H1 (cell line): Measurements from ENCODE around the gene SPTBN4. TPM values are rescaled to one million over a fixed set of nuclear protein-coding genes. Genes with fewer than 3 reads are reported as not detected.
A peak's percentile ranks its signal among the peaks of the same experiment; 100 is the strongest.

Experiments used
- CHD1 ChIP-seq: IDR thresholded peaks from 2 replicates; pipeline ENCODE4 v1.6.1; 2012; ENCODE audit warnings: low read depth, low read length, improper control_type of control experiment
- EZH2 ChIP-seq: fragments of 200-600 bp; sonication (generic); IDR thresholded peaks from 2 replicates; pipeline ENCODE4 v1.7.1; 2012; ENCODE audit warnings: low read depth, mild to moderate bottlenecking, moderate library complexity, low read length, inconsistent platforms; ENCODE audit not compliant: severe bottlenecking
- GABPA ChIP-seq: IDR thresholded peaks from 2 replicates; pipeline ENCODE4 v1.6.1; 2011; ENCODE audit warnings: mild to moderate bottlenecking, low read length, moderate library complexity, borderline replicate concordance; ENCODE audit not compliant: insufficient read depth
- HDAC2 ChIP-seq, 2 experiments: fragments of 300-600 bp in 1 of 2; sonication (generic) in 1 of 2; IDR thresholded peaks; 2 replicates each; pipeline ENCODE4 v1.6.1; 2011 to 2012; ENCODE audit warnings: low read depth in 2 of 2, low read length in 2 of 2, mild to moderate bottlenecking in 2 of 2, moderate library complexity in 2 of 2, borderline replicate concordance in 1 of 2, inconsistent platforms in 1 of 2
- JUN ChIP-seq: IDR thresholded peaks from 2 replicates; pipeline ENCODE4 v1.6.1; 2011; ENCODE audit warnings: low read depth, mild to moderate bottlenecking, improper control_type of control experiment, low read length
- POLR2AphosphoS5 ChIP-seq: IDR thresholded peaks from 2 replicates; pipeline ENCODE4 v1.6.1; 2011; ENCODE audit warnings: low read depth, low read length
- RAD21 ChIP-seq, 2 experiments: IDR thresholded peaks in 1 of 2; conservative IDR thresholded peaks in 1 of 2; 2 replicates each; pipeline ENCODE4 v1.6.1; 2011; ENCODE audit warnings: low read depth in 2 of 2, low read length in 2 of 2, improper control_type of control experiment in 1 of 2, inconsistent platforms in 1 of 2, mild to moderate bottlenecking in 1 of 2, moderate library complexity in 1 of 2
- TAF1 ChIP-seq: IDR thresholded peaks from 2 replicates; pipeline ENCODE4 v1.6.1; 2011; ENCODE audit warnings: mild to moderate bottlenecking, low read depth, low read length
- TBP ChIP-seq: IDR thresholded peaks from 2 replicates; pipeline ENCODE4 v1.6.1; 2011; ENCODE audit warnings: low read depth, low read length, improper control_type of control experiment
- polyA plus RNA-seq, 7 experiments: library from polyadenylated mRNA; depleted of rRNA in 3 of 7; stranded (reverse) in 5 of 7; unstranded in 2 of 7; fragments of >200 nt in 5 of 7; fragments of 200-250 nt in 2 of 7; gene quantifications; 1 replicate in 5 of 7; 2 replicates in 1 of 7; 4 replicates in 1 of 7; pipeline versions ENCODE4 v1.2.1 to v1.2.3, GENCODE V29; 2011 to 2013; ENCODE audit warnings: missing spikeins in 2 of 7, mixed read lengths in 2 of 7
- total RNA-seq: library from RNA; stranded (reverse); fragmentation: NEBNext Ultra II Directional; extraction: Animal tissue kit (Norgen Biotek cat#: 25700); gene quantifications from 2 replicates; pipeline ENCODE4 v1.2.1, GENCODE V29; 2021
- TF ChIP-seq, protein P1 (sequence below): fragments of 300-600 bp; sonication (generic); IDR thresholded peaks from 2 replicates; pipeline ENCODE4 v1.7.1; 2012; ENCODE audit warnings: low read length, moderate library complexity, mild to moderate bottlenecking, inconsistent platforms; ENCODE audit not compliant: insufficient replicate concordance

SPTBN4 gene
- total and polyA plus RNA-seq, 2 of the 8 experiments (the other 6 are each of a cell fraction or from before 2014, with no cell fraction given), result 1.9 to 3.0 TPM

DNA sequence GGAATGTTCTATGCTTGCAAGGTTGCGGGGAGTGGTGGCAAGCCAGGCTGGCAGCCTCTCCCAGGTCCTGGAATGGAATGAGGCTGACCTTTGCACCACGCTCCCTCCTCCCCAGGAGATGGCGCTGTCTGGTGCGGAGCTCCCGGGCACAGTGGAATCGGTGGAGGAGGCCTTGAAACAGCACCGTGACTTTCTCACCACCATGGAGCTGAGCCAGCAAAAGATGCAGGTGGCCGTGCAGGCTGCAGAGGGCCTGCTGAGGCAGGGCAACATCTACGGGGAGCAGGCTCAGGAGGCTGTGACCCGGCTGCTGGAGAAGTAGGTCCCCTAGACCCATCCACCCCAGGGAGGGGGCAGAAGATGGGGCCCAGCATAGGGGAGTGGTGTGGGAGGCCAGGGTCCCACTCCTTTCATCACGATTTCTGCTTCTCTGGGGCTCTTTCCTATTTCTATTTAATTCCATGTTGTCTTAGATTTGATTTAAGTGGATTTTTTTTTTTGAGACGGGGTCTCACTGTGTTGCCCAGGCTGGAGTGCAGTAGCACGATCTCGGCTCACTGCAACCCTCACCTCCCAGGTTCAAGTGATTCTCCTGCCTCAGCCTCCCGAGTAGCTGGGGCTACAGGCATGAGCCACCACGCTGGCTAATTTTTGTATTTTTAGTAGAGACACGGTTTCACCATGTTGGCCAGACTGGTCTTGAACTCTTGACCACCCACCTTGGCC is 56.7 kb downstream of the SPTBN4 start (continued):
- TF ChIP-seq, protein P1, sequence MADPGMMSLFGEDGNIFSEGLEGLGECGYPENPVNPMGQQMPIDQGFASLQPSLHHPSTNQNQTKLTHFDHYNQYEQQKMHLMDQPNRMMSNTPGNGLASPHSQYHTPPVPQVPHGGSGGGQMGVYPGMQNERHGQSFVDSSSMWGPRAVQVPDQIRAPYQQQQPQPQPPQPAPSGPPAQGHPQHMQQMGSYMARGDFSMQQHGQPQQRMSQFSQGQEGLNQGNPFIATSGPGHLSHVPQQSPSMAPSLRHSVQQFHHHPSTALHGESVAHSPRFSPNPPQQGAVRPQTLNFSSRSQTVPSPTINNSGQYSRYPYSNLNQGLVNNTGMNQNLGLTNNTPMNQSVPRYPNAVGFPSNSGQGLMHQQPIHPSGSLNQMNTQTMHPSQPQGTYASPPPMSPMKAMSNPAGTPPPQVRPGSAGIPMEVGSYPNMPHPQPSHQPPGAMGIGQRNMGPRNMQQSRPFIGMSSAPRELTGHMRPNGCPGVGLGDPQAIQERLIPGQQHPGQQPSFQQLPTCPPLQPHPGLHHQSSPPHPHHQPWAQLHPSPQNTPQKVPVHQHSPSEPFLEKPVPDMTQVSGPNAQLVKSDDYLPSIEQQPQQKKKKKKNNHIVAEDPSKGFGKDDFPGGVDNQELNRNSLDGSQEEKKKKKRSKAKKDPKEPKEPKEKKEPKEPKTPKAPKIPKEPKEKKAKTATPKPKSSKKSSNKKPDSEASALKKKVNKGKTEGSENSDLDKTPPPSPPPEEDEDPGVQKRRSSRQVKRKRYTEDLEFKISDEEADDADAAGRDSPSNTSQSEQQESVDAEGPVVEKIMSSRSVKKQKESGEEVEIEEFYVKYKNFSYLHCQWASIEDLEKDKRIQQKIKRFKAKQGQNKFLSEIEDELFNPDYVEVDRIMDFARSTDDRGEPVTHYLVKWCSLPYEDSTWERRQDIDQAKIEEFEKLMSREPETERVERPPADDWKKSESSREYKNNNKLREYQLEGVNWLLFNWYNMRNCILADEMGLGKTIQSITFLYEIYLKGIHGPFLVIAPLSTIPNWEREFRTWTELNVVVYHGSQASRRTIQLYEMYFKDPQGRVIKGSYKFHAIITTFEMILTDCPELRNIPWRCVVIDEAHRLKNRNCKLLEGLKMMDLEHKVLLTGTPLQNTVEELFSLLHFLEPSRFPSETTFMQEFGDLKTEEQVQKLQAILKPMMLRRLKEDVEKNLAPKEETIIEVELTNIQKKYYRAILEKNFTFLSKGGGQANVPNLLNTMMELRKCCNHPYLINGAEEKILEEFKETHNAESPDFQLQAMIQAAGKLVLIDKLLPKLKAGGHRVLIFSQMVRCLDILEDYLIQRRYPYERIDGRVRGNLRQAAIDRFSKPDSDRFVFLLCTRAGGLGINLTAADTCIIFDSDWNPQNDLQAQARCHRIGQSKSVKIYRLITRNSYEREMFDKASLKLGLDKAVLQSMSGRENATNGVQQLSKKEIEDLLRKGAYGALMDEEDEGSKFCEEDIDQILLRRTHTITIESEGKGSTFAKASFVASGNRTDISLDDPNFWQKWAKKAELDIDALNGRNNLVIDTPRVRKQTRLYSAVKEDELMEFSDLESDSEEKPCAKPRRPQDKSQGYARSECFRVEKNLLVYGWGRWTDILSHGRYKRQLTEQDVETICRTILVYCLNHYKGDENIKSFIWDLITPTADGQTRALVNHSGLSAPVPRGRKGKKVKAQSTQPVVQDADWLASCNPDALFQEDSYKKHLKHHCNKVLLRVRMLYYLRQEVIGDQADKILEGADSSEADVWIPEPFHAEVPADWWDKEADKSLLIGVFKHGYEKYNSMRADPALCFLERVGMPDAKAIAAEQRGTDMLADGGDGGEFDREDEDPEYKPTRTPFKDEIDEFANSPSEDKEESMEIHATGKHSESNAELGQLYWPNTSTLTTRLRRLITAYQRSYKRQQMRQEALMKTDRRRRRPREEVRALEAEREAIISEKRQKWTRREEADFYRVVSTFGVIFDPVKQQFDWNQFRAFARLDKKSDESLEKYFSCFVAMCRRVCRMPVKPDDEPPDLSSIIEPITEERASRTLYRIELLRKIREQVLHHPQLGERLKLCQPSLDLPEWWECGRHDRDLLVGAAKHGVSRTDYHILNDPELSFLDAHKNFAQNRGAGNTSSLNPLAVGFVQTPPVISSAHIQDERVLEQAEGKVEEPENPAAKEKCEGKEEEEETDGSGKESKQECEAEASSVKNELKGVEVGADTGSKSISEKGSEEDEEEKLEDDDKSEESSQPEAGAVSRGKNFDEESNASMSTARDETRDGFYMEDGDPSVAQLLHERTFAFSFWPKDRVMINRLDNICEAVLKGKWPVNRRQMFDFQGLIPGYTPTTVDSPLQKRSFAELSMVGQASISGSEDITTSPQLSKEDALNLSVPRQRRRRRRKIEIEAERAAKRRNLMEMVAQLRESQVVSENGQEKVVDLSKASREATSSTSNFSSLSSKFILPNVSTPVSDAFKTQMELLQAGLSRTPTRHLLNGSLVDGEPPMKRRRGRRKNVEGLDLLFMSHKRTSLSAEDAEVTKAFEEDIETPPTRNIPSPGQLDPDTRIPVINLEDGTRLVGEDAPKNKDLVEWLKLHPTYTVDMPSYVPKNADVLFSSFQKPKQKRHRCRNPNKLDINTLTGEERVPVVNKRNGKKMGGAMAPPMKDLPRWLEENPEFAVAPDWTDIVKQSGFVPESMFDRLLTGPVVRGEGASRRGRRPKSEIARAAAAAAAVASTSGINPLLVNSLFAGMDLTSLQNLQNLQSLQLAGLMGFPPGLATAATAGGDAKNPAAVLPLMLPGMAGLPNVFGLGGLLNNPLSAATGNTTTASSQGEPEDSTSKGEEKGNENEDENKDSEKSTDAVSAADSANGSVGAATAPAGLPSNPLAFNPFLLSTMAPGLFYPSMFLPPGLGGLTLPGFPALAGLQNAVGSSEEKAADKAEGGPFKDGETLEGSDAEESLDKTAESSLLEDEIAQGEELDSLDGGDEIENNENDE, result no peak
- no peak for TF ChIP-seq CHD1
- peak in 1 of 2 experiments; percentile 77; a peak in 1 of 4 replicates for TF ChIP-seq HDAC2 (IDR thresholded peaks at IDR 0.05; ENCODE audit: borderline replicate concordance in 1 of 2, low read depth in 2 of 2, low read length in 2 of 2)
- TF ChIP-seq TAF1, result no peak
- TF ChIP-seq TBP, result peak; percentile 56; the same call in 1 of the 2 replicates
- TF ChIP-seq GABPA, result no peak
- peak; percentile 67 to 78 for TF ChIP-seq RAD21 (IDR thresholded peaks at IDR 0.05 in 1 of 2, conservative IDR thresholded peaks at IDR 0.05 in 1 of 2; ENCODE audit: low read depth in 2 of 2, low read length in 2 of 2)
- no peak for TF ChIP-seq JUN
- TF ChIP-seq EZH2, result no peak
- no peak for TF ChIP-seq POLR2AphosphoS5
